ACC112 (cell line): ENCODE results near the gene TSPEAR.

Experiments
- H2AFZ ChIP-seq: fragments of 200-600 bp; sonication (generic); one replicate; pipeline ENCODE4 v1.6.0; 2017; ENCODE audit warnings: antibody characterized with exemption, low read length; ENCODE audit not compliant: unreplicated experiment
- H3K27ac ChIP-seq: fragments of 200-600 bp; sonication (generic); 2 replicates; pipeline ENCODE4 v1.5.1; 2014; ENCODE audit warnings: low read depth, mild to moderate bottlenecking, antibody characterized with exemption, low read length, moderate library complexity
- H3K27me3 ChIP-seq: fragments of 200-600 bp; sonication (generic); 2 replicates; pipeline ENCODE4 v1.6.1; 2014; ENCODE audit warnings: mild to moderate bottlenecking, antibody characterized with exemption, low read length, moderate library complexity, mixed read lengths; ENCODE audit not compliant: insufficient read depth
- H3K36me3 ChIP-seq: fragments of 200-600 bp; sonication (generic); 2 replicates; pipeline ENCODE4 v1.6.1; 2016; ENCODE audit warnings: mild to moderate bottlenecking, antibody characterized with exemption, low read length, moderate library complexity, mixed read lengths; ENCODE audit not compliant: insufficient read depth
- H3K4me1 ChIP-seq: fragments of 200-600 bp; sonication (generic); one replicate; pipeline ENCODE4 v1.6.1; 2016; ENCODE audit warnings: low read length, mixed read lengths; ENCODE audit not compliant: insufficient read depth, unreplicated experiment, control insufficient read depth
- H3K4me3 ChIP-seq: fragments of 200-600 bp; sonication (generic); 2 replicates; pipeline ENCODE4 v1.5.1; 2014; ENCODE audit warnings: mild to moderate bottlenecking, low read depth, low read length
- H3K79me2 ChIP-seq: fragments of 200-600 bp; sonication (generic); one replicate; pipeline ENCODE4 v1.6.0; 2016; ENCODE audit warnings: low read length; ENCODE audit not compliant: control insufficient read depth, unreplicated experiment, insufficient read depth

Gene TSPEAR

GRCh38 chr21:44740742-44741141 is 29.4 kb upstream of the TSPEAR start:
- H3K27ac ChIP-seq: no peak overlapping the region
- H3K27me3 ChIP-seq: peaks cover 38% of the 10 kb centered on the region
- no peak overlapping the region for H2AFZ ChIP-seq
- H3K36me3 ChIP-seq: no peaks in the 10 kb centered on the region
- no peak overlapping the region for H3K4me3 ChIP-seq
- H3K4me1 ChIP-seq: no peaks in the 10 kb centered on the region
- no peaks in the 10 kb centered on the region for H3K79me2 ChIP-seq

- no peaks in the 10 kb centered on the region for H3K4me1 ChIP-seq
- peaks cover 33% of the 10 kb centered on the region; the same call in 1 of the 2 replicates for H3K27me3 ChIP-seq
- H3K79me2 ChIP-seq: no peaks in the 10 kb centered on the region
- no peaks in the 10 kb centered on the region for H3K36me3 ChIP-seq
- H2AFZ ChIP-seq: no peak overlapping the region
- no peak overlapping the region for H3K4me3 ChIP-seq
- no peak overlapping the region for H3K27ac ChIP-seq
Observed at GRCh38 chr21:44739316-44739715, 27.9 kb upstream of the TSPEAR start.

- no peaks in the 10 kb centered on the region for H3K36me3 ChIP-seq
- H3K27ac ChIP-seq: no peak overlapping the region
- H3K4me3 ChIP-seq: no peak overlapping the region
- peaks cover 26% of the 10 kb centered on the region; the same call in 1 of the 2 replicates for H3K27me3 ChIP-seq
- no peaks in the 10 kb centered on the region for H3K4me1 ChIP-seq
- no peaks in the 10 kb centered on the region for H3K79me2 ChIP-seq
- no peak overlapping the region for H2AFZ ChIP-seq
Observed at GRCh38 chr21:44738621-44739020, 27.2 kb upstream of the TSPEAR start.

GRCh38 chr21:44737706-44738354 is 26.5 kb upstream of the TSPEAR start:
- H3K4me3 ChIP-seq: no peak overlapping the region
- no peaks in the 10 kb centered on the region for H3K36me3 ChIP-seq
- no peak overlapping the region for H2AFZ ChIP-seq
- no peak overlapping the region for H3K27ac ChIP-seq
- H3K4me1 ChIP-seq: no peaks in the 10 kb centered on the region
- H3K27me3 ChIP-seq: peaks cover 22% of the 10 kb centered on the region; the same call in 1 of the 2 replicates
- H3K79me2 ChIP-seq: no peaks in the 10 kb centered on the region

GRCh38 chr21:44736291-44737004 is 25.1 kb upstream of the TSPEAR start:
- Histone ChIP-seq H3K79me2 (no peaks in the 10 kb centered on the region), H3K4me3 (no peak overlapping the region), H3K27ac (no peak overlapping the region), H2AFZ (no peak overlapping the region), H3K27me3 (peaks cover 33% of the 10 kb centered on the region; the same call in 1 of the 2 replicates), H3K4me1 (no peaks in the 10 kb centered on the region), H3K36me3 (no peaks in the 10 kb centered on the region)

- no peaks in the 10 kb centered on the region for H3K4me1 ChIP-seq
- H3K27me3 ChIP-seq: peaks cover 38% of the 10 kb centered on the region; the same call in 1 of the 2 replicates
- no peak overlapping the region for H2AFZ ChIP-seq
- no peak overlapping the region for H3K4me3 ChIP-seq
- no peak overlapping the region for H3K27ac ChIP-seq
- H3K36me3 ChIP-seq: no peaks in the 10 kb centered on the region
- no peaks in the 10 kb centered on the region for H3K79me2 ChIP-seq
Observed at GRCh38 chr21:44735821-44736220, 24.4 kb upstream of the TSPEAR start.

GRCh38 chr21:44734841-44735240 is 23.5 kb upstream of the TSPEAR start:
- Histone ChIP-seq H3K4me1 (no peaks in the 10 kb centered on the region), H3K27me3 (peaks cover 38% of the 10 kb centered on the region; the same call in 1 of the 2 replicates), H3K27ac (no peak overlapping the region), H2AFZ (no peak overlapping the region), H3K79me2 (no peaks in the 10 kb centered on the region), H3K4me3 (no peak overlapping the region), H3K36me3 (no peaks in the 10 kb centered on the region)

GRCh38 chr21:44734026-44734745 is 22.8 kb upstream of the TSPEAR start:
- Histone ChIP-seq H3K4me3 (no peak overlapping the region), H2AFZ (no peak overlapping the region), H3K4me1 (no peaks in the 10 kb centered on the region), H3K27ac (no peak overlapping the region), H3K79me2 (no peaks in the 10 kb centered on the region), H3K27me3 (peaks cover 33% of the 10 kb centered on the region; the same call in 1 of the 2 replicates), H3K36me3 (no peaks in the 10 kb centered on the region)

GRCh38 chr21:44732956-44733355 is 21.6 kb upstream of the TSPEAR start:
- H3K27me3 ChIP-seq: peaks cover 34% of the 10 kb centered on the region
- H3K27ac ChIP-seq: no peak overlapping the region
- no peaks in the 10 kb centered on the region for H3K79me2 ChIP-seq
- H2AFZ ChIP-seq: no peak overlapping the region
- H3K4me3 ChIP-seq: no peak overlapping the region
- no peaks in the 10 kb centered on the region for H3K4me1 ChIP-seq
- H3K36me3 ChIP-seq: no peaks in the 10 kb centered on the region

- Histone ChIP-seq H3K4me3 (no peak overlapping the region), H3K27me3 (peaks cover 41% of the 10 kb centered on the region), H2AFZ (no peak overlapping the region), H3K4me1 (no peaks in the 10 kb centered on the region), H3K79me2 (no peaks in the 10 kb centered on the region), H3K27ac (no peak overlapping the region), H3K36me3 (no peaks in the 10 kb centered on the region)
Observed at GRCh38 chr21:44732263-44732662, 20.9 kb upstream of the TSPEAR start.
